IMR-90 (cell line): ENCODE measurements around the gene LHX5. TPM values are rescaled to one million over a fixed set of nuclear protein-coding genes. Genes with fewer than 3 reads are reported as not detected.

ENCODE experiments used
- ATAC-seq: fragments of 200-7000 bp; cut with Tn5 transposase; 2 replicates; pipeline ENCODE4 v1.9.1; 2020; ENCODE audit warnings: low read depth, mild to moderate bottlenecking, moderate library complexity
- BruUV-seq: library from RNA; stranded (reverse); fragments of 400-500 nt; replicated peaks from 2 replicates; lab custom pipeline; 2021; lab: Mats Ljungman, UMichigan
- CTCF ChIA-PET: fragments of 300-600 bp; formaldehyde crosslinking; extraction: SDS; loops from one replicate; lab custom pipeline; 2021; ENCODE audit warnings: antibody characterized with exemption; lab: Yijun Ruan, JAX
- POLR2A ChIA-PET: fragments of 300-600 bp; sonication (Branson Sonifier 250); formaldehyde crosslinking; loops from one replicate; lab custom pipeline; 2022; ENCODE audit warnings: antibody characterized with exemption; ENCODE audit not compliant: unreplicated experiment; lab: Charles Lee
- DNase-seq: peaks from one replicate; pipeline ENCODE4 v3.0.0; 2013
- H2AFZ ChIP-seq: replicated peaks from 2 replicates; pipeline ENCODE3; 2013; ENCODE audit warnings: low read length, mild to moderate bottlenecking; ENCODE audit not compliant: poor library complexity
- H2AK5ac ChIP-seq: 2 replicates; pipeline ENCODE4 v1.6.1; 2013; ENCODE audit warnings: low read depth, low read length, inconsistent platforms
- H2AK9ac ChIP-seq: replicated peaks from 2 replicates; pipeline ENCODE3; 2013; ENCODE audit warnings: mild to moderate bottlenecking, low read depth, low read length, moderate library complexity; ENCODE audit not compliant: poor library complexity
- H2BK120ac ChIP-seq: 2 replicates; pipeline ENCODE4 v1.6.1; 2013; ENCODE audit warnings: low read depth, low read length, inconsistent platforms
- H2BK15ac ChIP-seq: 3 replicates; pipeline ENCODE4 v1.6.1; 2013; ENCODE audit warnings: low read depth, low read length, inconsistent platforms
- H2BK20ac ChIP-seq: 2 replicates; pipeline ENCODE4 v1.6.1; 2013; ENCODE audit warnings: low read depth, mild to moderate bottlenecking, inconsistent platforms, low read length, moderate library complexity
- H2BK5ac ChIP-seq: 2 replicates; pipeline ENCODE4 v1.6.1; 2013; ENCODE audit warnings: mild to moderate bottlenecking, low read depth, low read length, inconsistent platforms; ENCODE audit not compliant: poor library complexity, severe bottlenecking
- H3K14ac ChIP-seq: replicated peaks from 2 replicates; pipeline ENCODE4 v1.6.1; 2013; ENCODE audit warnings: low read depth, low read length, inconsistent platforms
- H3K18ac ChIP-seq: 2 replicates; pipeline ENCODE4 v1.6.1; 2013; ENCODE audit warnings: low read depth, low read length, control low read depth
- H3K23ac ChIP-seq: 2 replicates; pipeline ENCODE4 v1.6.1; 2013; ENCODE audit warnings: low read depth, low read length, inconsistent platforms
- H3K27ac ChIP-seq: 2 replicates; pipeline ENCODE4 v1.5.1; 2013; ENCODE audit warnings: mild to moderate bottlenecking, control low read depth, low read length; ENCODE audit not compliant: insufficient read depth
- H3K27me3 ChIP-seq: 2 replicates; pipeline ENCODE4 v1.6.1; 2013; ENCODE audit warnings: low read length; ENCODE audit not compliant: control insufficient read depth, insufficient read depth
- H3K36me3 ChIP-seq: 2 replicates; pipeline ENCODE4 v1.6.1; 2013; ENCODE audit warnings: low read length, mixed read lengths; ENCODE audit not compliant: control insufficient read depth, insufficient read depth
- H3K4ac ChIP-seq: 2 replicates; pipeline ENCODE4 v1.6.1; 2013; ENCODE audit warnings: low read depth, low read length, inconsistent platforms
- H3K4me1 ChIP-seq: 2 replicates; pipeline ENCODE4 v1.6.1; 2013; ENCODE audit warnings: low read length, mixed read lengths; ENCODE audit not compliant: control insufficient read depth, insufficient read depth
- H3K4me2 ChIP-seq: 2 replicates; pipeline ENCODE4 v1.6.1; 2013; ENCODE audit warnings: low read depth, mild to moderate bottlenecking, control low read depth, low read length, moderate library complexity
- H3K4me3 ChIP-seq: 2 replicates; pipeline ENCODE4 v1.5.1; 2013; ENCODE audit warnings: low read depth, mild to moderate bottlenecking, control low read depth, low read length, moderate library complexity; ENCODE audit not compliant: insufficient read depth
- H3K56ac ChIP-seq: 2 replicates; pipeline ENCODE4 v1.6.1; 2013; ENCODE audit warnings: low read length, inconsistent platforms; ENCODE audit not compliant: insufficient read depth; ENCODE audit errors: extremely low read depth
- H3K79me1 ChIP-seq, 2 experiments: 2 replicates each; pipeline ENCODE4 v1.6.1; 2013; ENCODE audit warnings: low read length in 2 of 2, inconsistent platforms in 1 of 2, low read depth in 1 of 2
- H3K9ac ChIP-seq: 2 replicates; pipeline ENCODE4 v1.6.1; 2013; ENCODE audit warnings: low read depth, low read length, control low read depth
- H3K9me1 ChIP-seq: 2 replicates; pipeline ENCODE4 v1.6.1; 2013; ENCODE audit warnings: low read length, inconsistent platforms; ENCODE audit not compliant: insufficient read depth
- H3K9me3 ChIP-seq: 2 replicates; pipeline ENCODE4 v1.6.1; 2013; ENCODE audit warnings: low read length; ENCODE audit not compliant: control insufficient read depth, insufficient read depth
- H4K20me1 ChIP-seq: 2 replicates; pipeline ENCODE4 v1.6.1; 2013; ENCODE audit warnings: low read length, inconsistent platforms; ENCODE audit not compliant: insufficient read depth
- H4K5ac ChIP-seq: 2 replicates; pipeline ENCODE4 v1.6.1; 2013; ENCODE audit warnings: mild to moderate bottlenecking, low read depth, low read length, control low read depth
- H4K8ac ChIP-seq, 2 experiments: 2 replicates each; pipeline ENCODE4 v1.6.1; 2013; ENCODE audit warnings: low read depth in 2 of 2, low read length in 2 of 2, control low read depth in 1 of 2, inconsistent platforms in 1 of 2
- H4K91ac ChIP-seq: 2 replicates; pipeline ENCODE4 v1.6.1; 2013; ENCODE audit warnings: low read depth, low read length, inconsistent platforms; ENCODE audit not compliant: insufficient read depth
- BHLHE40 ChIP-seq: fragments of 150-350 bp; IDR thresholded peaks from 2 replicates; pipeline ENCODE4 v1.6.1; 2016; ENCODE audit warnings: mild to moderate bottlenecking, low read depth, low read length
- CEBPB ChIP-seq: IDR thresholded peaks from 2 replicates; pipeline ENCODE4 v1.6.1; 2012; ENCODE audit warnings: low read depth, low read length, improper control_type of control experiment
- CHD1 ChIP-seq: IDR thresholded peaks from 2 replicates; pipeline ENCODE4 v1.6.1; 2012; ENCODE audit warnings: low read depth, low read length, improper control_type of control experiment
- FOS ChIP-seq: fragments of 150-350 bp; IDR thresholded peaks from 2 replicates; pipeline ENCODE4 v1.6.1; 2016; ENCODE audit warnings: low read depth, low read length
- MAFK ChIP-seq: IDR thresholded peaks from 2 replicates; pipeline ENCODE4 v1.6.1; 2012; ENCODE audit warnings: low read depth, low read length, improper control_type of control experiment
- MAZ ChIP-seq: IDR thresholded peaks from 2 replicates; pipeline ENCODE4 v1.6.1; 2012; ENCODE audit warnings: low read depth, mild to moderate bottlenecking, low read length, improper control_type of control experiment, moderate library complexity, borderline replicate concordance
- MXI1 ChIP-seq: IDR thresholded peaks from 2 replicates; pipeline ENCODE4 v1.6.1; 2012; ENCODE audit warnings: low read depth, mild to moderate bottlenecking, low read length, moderate library complexity, borderline replicate concordance
- NFE2L2 ChIP-seq: fragments of 150-350 bp; IDR thresholded peaks from 2 replicates; pipeline ENCODE4 v1.6.1; 2016; ENCODE audit warnings: low read depth, mild to moderate bottlenecking, low read length
- POLR2A ChIP-seq: IDR thresholded peaks from 2 replicates; pipeline ENCODE4 v1.6.1; 2012; ENCODE audit warnings: mild to moderate bottlenecking, low read depth, low read length
- RAD21 ChIP-seq: IDR thresholded peaks from 2 replicates; pipeline ENCODE4 v1.6.1; 2012; ENCODE audit warnings: low read length, improper control_type of control experiment
- RCOR1 ChIP-seq: IDR thresholded peaks from 2 replicates; pipeline ENCODE4 v1.6.1; 2012; ENCODE audit warnings: mild to moderate bottlenecking, low read length, improper control_type of control experiment; ENCODE audit not compliant: insufficient replicate concordance
- RFX5 ChIP-seq: IDR thresholded peaks from 2 replicates; pipeline ENCODE4 v1.8.0; 2012; ENCODE audit warnings: low read depth, mild to moderate bottlenecking, low read length, moderate library complexity
- SMC3 ChIP-seq: fragments of 150-350 bp; IDR thresholded peaks from 2 replicates; pipeline ENCODE4 v1.6.1; 2016; ENCODE audit warnings: low read depth, mild to moderate bottlenecking, antibody characterized with exemption, low read length, moderate library complexity
- WGBS, 2 experiments: methylation state at CpG; one replicate each; pipeline versions ENCODE4 v1.1.5 to v1.1.7; 2013; ENCODE audit warnings: missing lambda C conversion rate in 2 of 2; ENCODE audit not compliant: insufficient read length in 1 of 2; ENCODE audit errors: extremely low coverage in 2 of 2; 5-methylcytosine and 5-hydroxymethylcytosine counted together
- dilution Hi-C: fragments of 300-500 bp; cut with HindIII; formaldehyde crosslinking; loops from one replicate; pipeline ENCODE4 v1.14.3; 2018; ENCODE audit warnings: low sequenced_read_pairs; ENCODE audit not compliant: unreplicated experiment
- in situ Hi-C: fragments of 300-500 bp; cut with MboI; formaldehyde crosslinking; loops from 3 replicates; pipeline ENCODE4 v1.14.3; 2019; ENCODE audit warnings: low sequenced_read_pairs, inconsistent platforms, mixed read lengths
- intact Hi-C: fragments of 100-400 bp; cut with micrococcal nuclease; formaldehyde crosslinking; loops from 2 replicates; pipeline ENCODE4 v1.10.0; 2022
- polyA plus RNA-seq, 3 experiments: library from polyadenylated mRNA; depleted of rRNA; stranded (reverse); fragments of >200 nt; gene quantifications; 2 replicates each; pipeline ENCODE4 v1.2.3, GENCODE V29; 2012; ENCODE audit warnings: low replicate concordance in 1 of 3
- total RNA-seq: library from RNA; depleted of rRNA; stranded (reverse); fragments of >200 nt; gene quantifications from 2 replicates; pipeline ENCODE4 v1.2.3, GENCODE V29; 2012
- TF ChIP-seq, protein P1 (sequence below): fragments of 150-350 bp; IDR thresholded peaks from 2 replicates; pipeline ENCODE4 v1.6.1; 2017; ENCODE audit warnings: mild to moderate bottlenecking, antibody characterized with exemption, low read length, low read depth
- TF ChIP-seq, protein P2 (sequence below): fragments of 150-350 bp; IDR thresholded peaks from 2 replicates; pipeline ENCODE4 v1.6.1; 2016; ENCODE audit warnings: low read depth, mild to moderate bottlenecking, low read length, moderate library complexity, borderline replicate concordance
- TF ChIP-seq, protein P3 (sequence below): conservative IDR thresholded peaks from 2 replicates; pipeline ENCODE4 v1.5.1; 2012; ENCODE audit warnings: mild to moderate bottlenecking, low read depth, low read length, improper control_type of control experiment

Gene LHX5
- total and polyA plus RNA-seq, 2 of the 4 experiments (the other 2 are of a cell fraction): not detected

DNA sequence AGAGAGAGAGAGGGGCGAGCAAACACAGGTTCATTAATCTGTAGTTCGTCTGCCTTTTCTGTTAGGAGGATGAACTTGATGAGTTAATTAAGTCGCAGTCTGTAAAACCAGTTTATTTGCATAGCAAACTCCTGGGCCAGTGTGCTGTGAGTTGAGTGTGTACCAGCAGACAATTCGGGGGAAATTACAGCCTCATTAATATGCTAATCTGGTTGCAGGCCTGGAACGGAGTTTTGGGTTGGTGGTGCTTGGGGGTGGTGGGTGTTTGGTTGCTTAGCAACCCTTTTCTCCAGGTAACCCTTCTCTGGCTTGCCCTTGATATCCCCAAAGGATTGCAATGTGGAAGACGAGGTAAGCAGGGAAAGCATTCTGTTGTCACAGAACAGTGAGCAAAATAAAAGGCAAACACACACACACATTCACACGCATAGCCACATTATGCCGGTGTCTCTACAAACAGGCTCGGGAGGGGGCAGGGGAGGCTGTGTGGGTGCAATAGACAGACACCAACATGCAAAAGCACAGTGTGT is 29.2 kb upstream of the LHX5 start:
- WGBS, 2 experiments: 10% methylated on average over 2 of the region's 9 CpGs; no CpG with 5 or more reads in 1 of the 2 experiments
- CTCF ChIA-PET: no interaction called here

More for the DNA sequence above, 29.2 kb upstream of the LHX5 start:
- no peaks in the 10 kb centered on the region for H4K20me1 ChIP-seq
- no peak overlapping the region for H3K18ac ChIP-seq
- POLR2A ChIA-PET: no interaction called here
- TF ChIP-seq POLR2A: no peak
- TF ChIP-seq RCOR1: no peak
- TF ChIP-seq CEBPB: no peak
- TF ChIP-seq, protein P1, sequence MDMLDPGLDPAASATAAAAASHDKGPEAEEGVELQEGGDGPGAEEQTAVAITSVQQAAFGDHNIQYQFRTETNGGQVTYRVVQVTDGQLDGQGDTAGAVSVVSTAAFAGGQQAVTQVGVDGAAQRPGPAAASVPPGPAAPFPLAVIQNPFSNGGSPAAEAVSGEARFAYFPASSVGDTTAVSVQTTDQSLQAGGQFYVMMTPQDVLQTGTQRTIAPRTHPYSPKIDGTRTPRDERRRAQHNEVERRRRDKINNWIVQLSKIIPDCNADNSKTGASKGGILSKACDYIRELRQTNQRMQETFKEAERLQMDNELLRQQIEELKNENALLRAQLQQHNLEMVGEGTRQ: no peak
- no peak for TF ChIP-seq FOS
- TF ChIP-seq CHD1: no peak
- no peak for TF ChIP-seq RAD21
- TF ChIP-seq, protein P2, sequence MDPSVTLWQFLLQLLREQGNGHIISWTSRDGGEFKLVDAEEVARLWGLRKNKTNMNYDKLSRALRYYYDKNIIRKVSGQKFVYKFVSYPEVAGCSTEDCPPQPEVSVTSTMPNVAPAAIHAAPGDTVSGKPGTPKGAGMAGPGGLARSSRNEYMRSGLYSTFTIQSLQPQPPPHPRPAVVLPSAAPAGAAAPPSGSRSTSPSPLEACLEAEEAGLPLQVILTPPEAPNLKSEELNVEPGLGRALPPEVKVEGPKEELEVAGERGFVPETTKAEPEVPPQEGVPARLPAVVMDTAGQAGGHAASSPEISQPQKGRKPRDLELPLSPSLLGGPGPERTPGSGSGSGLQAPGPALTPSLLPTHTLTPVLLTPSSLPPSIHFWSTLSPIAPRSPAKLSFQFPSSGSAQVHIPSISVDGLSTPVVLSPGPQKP: no peak
- no peak for TF ChIP-seq MXI1
- no peak for TF ChIP-seq BHLHE40
- TF ChIP-seq SMC3: no peak
- TF ChIP-seq, protein P3, sequence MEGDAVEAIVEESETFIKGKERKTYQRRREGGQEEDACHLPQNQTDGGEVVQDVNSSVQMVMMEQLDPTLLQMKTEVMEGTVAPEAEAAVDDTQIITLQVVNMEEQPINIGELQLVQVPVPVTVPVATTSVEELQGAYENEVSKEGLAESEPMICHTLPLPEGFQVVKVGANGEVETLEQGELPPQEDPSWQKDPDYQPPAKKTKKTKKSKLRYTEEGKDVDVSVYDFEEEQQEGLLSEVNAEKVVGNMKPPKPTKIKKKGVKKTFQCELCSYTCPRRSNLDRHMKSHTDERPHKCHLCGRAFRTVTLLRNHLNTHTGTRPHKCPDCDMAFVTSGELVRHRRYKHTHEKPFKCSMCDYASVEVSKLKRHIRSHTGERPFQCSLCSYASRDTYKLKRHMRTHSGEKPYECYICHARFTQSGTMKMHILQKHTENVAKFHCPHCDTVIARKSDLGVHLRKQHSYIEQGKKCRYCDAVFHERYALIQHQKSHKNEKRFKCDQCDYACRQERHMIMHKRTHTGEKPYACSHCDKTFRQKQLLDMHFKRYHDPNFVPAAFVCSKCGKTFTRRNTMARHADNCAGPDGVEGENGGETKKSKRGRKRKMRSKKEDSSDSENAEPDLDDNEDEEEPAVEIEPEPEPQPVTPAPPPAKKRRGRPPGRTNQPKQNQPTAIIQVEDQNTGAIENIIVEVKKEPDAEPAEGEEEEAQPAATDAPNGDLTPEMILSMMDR: no peak
- no peak for TF ChIP-seq NFE2L2
- TF ChIP-seq RFX5: no peak
- TF ChIP-seq MAZ: no peak
- no peak for TF ChIP-seq MAFK
- no peak overlapping the region for H2BK20ac ChIP-seq
- dilution Hi-C loops: no loop called here
- no TSS peak for BruUV-seq
- H3K4me2 ChIP-seq: no peak overlapping the region
- no peak overlapping the region for H4K8ac ChIP-seq
- H4K91ac ChIP-seq: no peak overlapping the region
- ATAC-seq (no peak), DNase-seq (no peak)
- H3K27me3 ChIP-seq: peaks cover 4% of the 10 kb centered on the region; the same call in 1 of the 2 replicates
- H2AFZ ChIP-seq: no peak overlapping the region
- no peak overlapping the region for H3K4ac ChIP-seq
- H4K5ac ChIP-seq: no peak overlapping the region
- no peaks in the 10 kb centered on the region for H3K36me3 ChIP-seq
- no peaks in the 10 kb centered on the region for H3K9me3 ChIP-seq
- H3K27ac ChIP-seq: no peak overlapping the region
- no peak overlapping the region for H3K23ac ChIP-seq
- no peaks in the 10 kb centered on the region for H3K79me1 ChIP-seq
- no peak overlapping the region for H3K4me3 ChIP-seq
- no peak overlapping the region for H3K56ac ChIP-seq
- no peak overlapping the region for H2AK5ac ChIP-seq
- H2BK120ac ChIP-seq: no peak overlapping the region
- intact Hi-C loops: no loop called here
- H3K4me1 ChIP-seq: no peaks in the 10 kb centered on the region
- H2AK9ac ChIP-seq: no peak overlapping the region
- no peak overlapping the region for H2BK5ac ChIP-seq
- no peak overlapping the region for H3K14ac ChIP-seq
- H3K9me1 ChIP-seq: no peaks in the 10 kb centered on the region
- in situ Hi-C loops: no loop called here
- H3K9ac ChIP-seq: no peak overlapping the region
- H2BK15ac ChIP-seq: no peak overlapping the region
